NCI-H2081 (cell line): ENCODE results near the gene PNKD.

Source experiments
- DNase-seq, 2 experiments: peaks; one replicate each; lab custom pipeline; 2025; lab: John Stamatoyannopoulos, UW

Gene PNKD

DNA sequence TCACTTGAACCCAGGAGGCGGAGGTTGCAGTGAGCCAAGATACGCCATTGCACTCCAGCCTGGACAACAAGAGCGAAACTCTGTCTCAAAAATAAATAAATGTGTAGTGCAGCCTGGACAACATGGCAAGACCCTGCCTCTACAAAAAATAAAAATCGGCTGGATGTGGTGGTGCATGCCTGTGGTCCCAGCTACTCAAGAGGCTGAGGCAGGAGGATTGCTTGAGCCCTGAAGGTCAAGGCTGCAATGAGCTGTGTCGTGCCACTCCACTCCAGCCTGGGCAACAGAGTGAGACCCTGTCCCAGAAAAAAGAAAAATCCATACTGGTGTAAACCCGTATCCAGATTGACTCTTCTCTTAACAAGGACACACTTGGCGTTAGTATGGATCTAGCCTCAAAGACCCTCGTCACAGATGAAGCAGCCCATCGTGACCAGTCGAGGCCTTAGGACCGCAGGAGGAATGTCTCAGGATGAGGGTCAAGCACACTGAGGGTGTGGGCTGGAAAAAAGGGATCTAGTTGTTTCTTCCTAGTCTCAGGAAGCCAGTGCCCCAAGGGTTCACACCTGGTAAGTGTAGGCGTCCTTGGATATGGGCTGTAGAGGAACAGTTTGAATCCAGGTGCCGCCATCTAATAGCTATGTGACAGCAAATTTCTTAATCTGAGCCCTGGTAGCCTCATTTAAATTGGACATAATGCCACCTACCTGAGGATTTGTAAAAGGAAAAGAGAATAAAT is 13.5 kb upstream of the PNKD start:
- no peak for DNase-seq

- no peak for DNase-seq
Measured at GRCh38 chr2:218257390-218257981, 12.8 kb upstream of the PNKD start.

GRCh38 chr2:218259099-218259961 is 11.0 kb upstream of the PNKD start:
- no peak for DNase-seq

DNA sequence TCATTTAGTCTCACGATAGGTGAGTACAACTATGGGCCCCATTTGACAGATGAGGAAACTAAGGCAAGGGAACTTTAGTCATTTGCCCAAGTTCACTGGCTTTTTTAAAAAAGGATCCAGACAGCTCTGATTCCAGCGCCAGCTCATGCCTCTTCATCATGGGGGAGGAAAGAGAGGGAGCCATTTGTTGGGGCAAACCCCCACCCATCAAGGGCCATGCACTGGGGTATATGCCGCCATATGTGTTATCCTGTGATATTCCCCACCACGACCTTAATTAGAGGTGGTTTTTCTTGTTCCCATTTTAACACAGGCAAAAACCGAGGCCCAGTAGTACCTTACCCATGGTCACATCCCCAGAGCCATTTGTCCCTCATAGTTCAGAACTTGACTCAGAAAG is 10.2 kb upstream of the PNKD start:
- no peak for DNase-seq

DNA sequence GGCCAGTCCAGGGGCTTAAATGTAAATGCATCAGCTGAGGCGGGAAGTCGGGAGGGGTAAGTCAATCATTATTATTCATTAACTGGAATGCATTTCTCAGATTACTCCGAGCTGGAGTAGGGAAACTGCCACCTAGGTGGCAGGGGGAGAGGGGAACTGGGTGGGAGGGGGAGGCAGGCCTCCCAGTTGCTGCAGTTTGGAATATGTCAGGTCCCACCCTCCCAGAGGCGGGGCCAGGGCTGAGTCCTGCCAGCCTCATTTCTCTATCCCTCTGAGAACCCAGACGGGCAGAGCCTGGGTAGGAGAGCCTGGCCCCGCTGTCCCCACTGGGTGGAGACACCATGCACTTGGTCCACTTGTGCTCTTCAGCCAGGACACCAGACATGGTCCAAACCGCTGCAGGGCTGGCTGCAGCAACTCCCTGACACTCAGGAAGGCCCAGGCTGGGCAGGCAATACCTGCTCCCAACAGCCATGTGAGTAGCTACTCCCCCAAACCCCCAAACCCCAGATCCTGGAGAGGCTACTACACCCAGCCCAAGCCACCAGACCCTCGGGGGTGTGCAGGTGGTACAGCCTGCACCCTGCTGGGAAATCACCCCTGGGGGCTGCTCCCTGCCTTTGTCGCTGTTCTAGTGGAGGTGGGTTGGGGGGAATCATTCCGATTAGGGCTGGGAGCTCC is 9.4 kb upstream of the PNKD start, which contains the start of gene GPBAR1:
Gene GPBAR1, plus strand, starts transcription at position 274 of the 681 bp plus-strand sequence. CDS start 1,710 bp downstream, outside the sequence.
- DNase-seq: no peak

DNA sequence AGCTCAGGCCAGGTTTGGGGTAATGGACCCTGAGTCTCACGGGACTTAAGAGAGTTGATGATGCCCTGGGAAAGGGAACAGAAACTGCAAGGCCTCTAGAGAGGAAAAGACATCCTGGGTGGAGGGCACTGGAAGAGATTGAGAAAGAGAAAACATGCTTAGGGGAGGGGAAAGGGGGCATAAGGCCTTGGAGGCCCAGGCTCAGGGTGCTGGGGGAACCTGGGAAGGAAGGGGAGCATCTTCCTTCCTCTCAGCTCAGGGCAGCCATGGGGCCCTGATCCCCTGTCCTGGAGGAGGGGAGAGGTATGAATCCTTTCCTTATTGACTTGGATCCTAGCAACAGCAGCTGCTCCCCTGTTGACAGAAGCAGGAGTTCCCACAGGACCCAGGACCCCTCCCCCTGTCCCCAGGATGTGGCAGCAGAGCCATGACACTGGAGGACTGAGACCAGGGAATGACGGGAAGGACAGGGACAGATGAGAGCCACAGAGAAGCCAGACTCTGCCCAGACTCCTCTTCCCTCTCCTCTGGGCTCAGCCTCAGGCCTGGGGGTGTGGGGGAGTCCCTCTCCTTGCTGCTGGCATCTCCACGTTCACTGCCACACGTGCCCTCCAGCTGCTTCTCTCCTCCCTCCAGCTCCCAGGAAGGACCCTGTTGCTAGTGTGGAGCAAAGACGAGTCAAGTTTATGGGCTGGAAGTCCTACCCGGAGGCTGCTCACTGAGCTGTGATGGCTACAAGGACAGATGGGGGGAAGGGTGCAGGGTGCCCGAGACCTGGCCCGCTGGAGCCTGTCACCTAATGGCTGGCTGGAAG is 8.7 kb upstream of the PNKD start:
- no peak for DNase-seq

GRCh38 chr2:218262237-218262600 is 8.1 kb upstream of the PNKD start:
- DNase-seq: no peak

- no peak for DNase-seq
Measured at GRCh38 chr2:218262631-218263586, 7.4 kb upstream of the PNKD start.

- DNase-seq: no peak
Measured at GRCh38 chr2:218263817-218264641, 6.3 kb upstream of the PNKD start.

- DNase-seq: no peak
Measured at GRCh38 chr2:218264773-218265561, 5.4 kb upstream of the PNKD start.

- DNase-seq: no peak
Measured at GRCh38 chr2:218265626-218266025, 4.7 kb upstream of the PNKD start.

DNA sequence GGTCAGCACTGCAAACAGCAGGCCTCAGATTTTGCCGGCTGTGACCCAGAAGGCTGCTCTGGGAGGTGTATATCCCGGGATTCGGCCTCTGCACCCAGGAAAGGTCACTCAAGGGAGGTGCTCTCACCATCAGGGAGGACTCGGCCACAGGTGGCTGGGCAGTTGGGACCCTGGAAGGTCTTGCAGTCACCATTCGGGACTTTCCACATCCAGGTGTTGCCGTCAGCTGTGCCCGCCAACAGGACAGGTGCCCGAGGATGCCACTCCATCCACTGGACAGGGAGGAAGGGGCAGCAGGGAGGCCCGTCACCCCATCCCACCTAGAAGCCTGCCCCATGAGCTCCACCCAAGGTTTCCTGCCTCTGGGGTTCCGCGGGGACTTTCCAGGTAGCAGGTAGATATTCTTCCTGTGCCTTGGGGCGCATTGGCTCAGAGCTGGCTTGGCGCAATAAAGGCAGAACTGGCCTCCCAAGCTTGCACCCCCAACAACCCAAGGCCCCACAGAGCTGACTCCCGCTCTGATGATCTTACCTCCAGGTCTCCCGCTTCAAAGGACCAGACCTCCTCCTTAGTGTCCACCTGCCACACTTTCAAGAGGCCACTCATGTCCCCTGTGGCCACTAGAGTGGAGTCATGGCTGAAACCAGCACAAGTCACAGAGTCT is 3.9 kb upstream of the PNKD start:
- DNase-seq: no peak

DNA sequence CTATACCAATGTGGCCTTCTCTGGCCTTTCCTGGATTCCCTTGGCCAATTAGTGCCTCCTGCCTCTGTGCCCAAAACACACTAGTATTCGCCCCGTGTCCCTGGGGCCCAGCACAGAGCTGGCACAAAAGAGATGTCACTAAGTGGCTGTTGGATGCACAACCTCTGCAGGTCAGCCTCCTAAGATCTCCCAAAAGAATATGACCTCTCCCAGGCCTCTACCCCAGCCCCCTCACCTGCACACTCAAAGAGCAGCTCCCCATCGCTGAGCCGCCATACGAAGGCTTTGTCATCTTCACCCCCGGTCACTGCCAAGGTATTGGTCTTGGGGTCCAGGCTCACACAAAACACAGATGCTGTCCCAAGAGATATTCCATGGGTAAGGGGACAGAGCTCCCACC is 3.1 kb upstream of the PNKD start:
- DNase-seq: no peak

GRCh38 chr2:218270721-218271486 is 585 bp downstream of the PNKD start:
- no peak for DNase-seq

GRCh38 chr2:218271487-218271797 is 1.1 kb downstream of the PNKD start:
- DNase-seq: no peak

DNA sequence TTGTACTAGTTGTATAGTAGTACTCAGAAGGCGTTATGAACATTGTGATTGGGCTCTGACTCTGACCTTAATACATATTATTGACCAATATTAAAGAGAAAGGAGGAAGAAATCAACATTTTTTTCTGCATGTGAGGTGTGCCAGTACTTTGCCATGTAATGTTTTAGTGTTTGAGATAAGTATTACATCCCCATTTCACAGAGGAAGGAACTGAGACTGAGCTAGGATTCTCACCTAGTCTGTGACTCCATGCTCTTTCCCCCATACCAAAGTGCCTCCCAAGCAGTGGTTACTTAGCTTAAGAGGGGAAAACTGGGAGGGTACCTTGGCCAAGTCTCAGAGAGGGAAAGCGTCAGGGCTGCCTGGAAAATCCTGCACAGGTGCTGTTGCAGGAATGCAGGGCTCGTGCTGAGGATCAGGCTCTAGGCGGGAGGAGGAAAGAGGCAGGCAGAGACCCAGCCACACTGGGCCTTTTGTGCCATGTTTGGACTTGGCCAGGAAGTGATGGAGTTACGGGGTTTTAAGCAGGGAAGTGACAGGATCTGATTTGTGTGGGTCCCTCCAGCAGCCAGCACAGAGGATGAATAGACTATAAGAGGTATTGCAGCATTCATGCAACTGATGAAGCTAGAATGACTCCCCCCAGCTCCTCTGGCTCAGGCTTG is 1.7 kb downstream of the PNKD start:
- no peak for DNase-seq
